ENCODE results near the gene PGBD1. TPM values are rescaled to one million over a fixed set of nuclear protein-coding genes. Genes with fewer than 3 reads are reported as not detected.

PGBD1 gene
- total and polyA plus RNA-seq, 2 of the 13 experiments (the other 11 are each of a cell fraction or from before 2014, with no cell fraction given), result 3.6 to 6.9 TPM

DNA sequence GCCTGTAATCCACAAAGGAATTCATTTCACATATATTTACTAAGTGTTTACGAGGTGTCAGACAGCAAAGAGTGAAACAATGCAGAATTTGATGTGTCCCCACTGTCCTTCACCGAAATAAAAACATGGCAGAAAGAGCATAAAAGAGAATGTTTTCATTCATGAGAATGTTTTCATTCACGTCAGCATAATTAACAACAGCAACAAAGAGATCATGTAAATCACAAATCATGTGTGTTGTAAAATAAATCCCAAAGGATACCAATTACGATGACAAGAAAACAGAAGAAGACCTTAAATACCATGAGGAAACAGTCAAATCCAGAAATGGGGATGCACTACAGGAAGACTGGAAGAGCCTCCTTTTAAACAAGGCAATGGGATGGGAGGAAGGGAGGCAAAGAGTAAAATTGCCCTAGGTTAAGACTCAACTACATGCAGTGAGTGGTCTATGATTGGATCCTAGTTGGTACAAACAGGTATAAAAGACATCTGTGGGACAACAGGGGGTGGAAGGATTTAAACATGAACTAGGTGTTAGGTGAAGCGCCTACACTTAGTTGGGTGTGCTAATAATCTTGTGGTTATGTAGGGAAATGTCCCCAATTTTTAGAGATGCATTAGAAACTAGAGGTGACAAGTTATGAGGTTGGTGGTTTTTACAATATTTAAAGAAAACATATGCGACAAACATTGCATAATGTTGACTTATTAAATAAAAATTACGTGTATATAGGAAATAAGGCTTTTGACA is 53.1 kb downstream of the PGBD1 start:
- no peaks in the 10 kb centered on the region for H3K36me3 ChIP-seq (replicated peaks in 1 of 2; ENCODE audit: control insufficient read depth in 1 of 2, insufficient read depth in 2 of 2, low read length in 2 of 2)

More for the DNA sequence above, 53.1 kb downstream of the PGBD1 start:
- peaks cover 25% of the 10 kb centered on the region for H3K4me1 ChIP-seq (ENCODE audit: insufficient read depth, low read length)
- H3K9ac ChIP-seq (ENCODE audit: insufficient read depth, low read depth, low read length), result peak overlapping the region; percentile 88
- H3K79me2 ChIP-seq (ENCODE audit: insufficient read depth, low read length), result peaks cover 9% of the 10 kb centered on the region
- intact Hi-C loops (cut with micrococcal nuclease; ENCODE audit: unreplicated experiment) (loop anchor here (1.0 kb wide), 2 partner anchors 10 to 11 kb away; no protein-coding TSS in a partner anchor), in situ Hi-C loops (cut with HindIII; ENCODE audit: extremely low pct_ligation_motif_present, low pct_unique_long_range_greater_than_20kb) (no loop called here)
- H3K4me2 ChIP-seq (ENCODE audit: low read depth, low read length), result peak overlapping the region; percentile 87
- DNase-seq (ENCODE audit: low spot score), result no peak
- no peaks in the 10 kb centered on the region; a peak in 1 of 5 replicates for H3K27me3 ChIP-seq (ENCODE audit: control insufficient read depth in 1 of 2, insufficient read depth in 2 of 2, low read length in 2 of 2)
- 95% methylated on average over 7 of the region's 7 CpGs for WGBS (ENCODE audit: low lambda C conversion rate)
- H4K20me1 ChIP-seq (ENCODE audit: insufficient read depth, low read length), result no peaks in the 10 kb centered on the region
- peak overlapping the region; percentile 96 for H3K27ac ChIP-seq (ENCODE audit: extremely low read length, insufficient read depth, low read length)
- CTCF ChIA-PET (ENCODE audit: low intra/inter-chr PET ratio, low total read pairs), result no interaction called here
- no peak for ATAC-seq
- no peaks in the 10 kb centered on the region for H3K9me3 ChIP-seq (ENCODE audit: low read length)
- peak; percentile 72 for TF ChIP-seq MAFF (IDR thresholded peaks at IDR 0.05; ENCODE audit: low read depth, low read length)
- TF ChIP-seq HOMEZ (CRISPR knock-in tag; IDR thresholded peaks at IDR 0.05; ENCODE audit: low read depth), result no peak
- peak; percentile 69 to 77 for TF ChIP-seq MAFK (conservative IDR thresholded peaks at IDR 0.05 in 1 of 2, IDR thresholded peaks at IDR 0.05 in 1 of 2; ENCODE audit: low read length in 2 of 2)
- no peak for TF ChIP-seq ZBTB38 (CRISPR knock-in tag; IDR thresholded peaks at IDR 0.05)
- POLR2A ChIA-PET, result interaction anchor here (1.0 to 4.9 kb wide), 16 partner anchors 7 to 496 kb away, joined by 3 to 108 read pairs (median 10); partner anchors contain the start of genes PGBD1, ZKSCAN3, ZKSCAN8 and ZSCAN26
- FAIRE-seq, result no peak
- H3K4me3 ChIP-seq (replicated peaks in 1 of 3; ENCODE audit: insufficient read depth in 1 of 3, low read depth in 2 of 3, low read length in 3 of 3), result peak overlapping the region; percentile 42 to 94 (median 80); a peak in 5 of 6 replicates
- BruUV-seq (replicated peaks), result no TSS peak
- no peak overlapping the region for H2AFZ ChIP-seq (ENCODE audit: low read length)

Measured in HepG2 (cell line).